ENCODE data around the gene ARMH2.
"Not testable (repeated sequence)": the region's sequence is repeated elsewhere in the genome, so short reads cannot be mapped to it uniquely, and the experiment has no call there.

ARMH2 gene

GRCh38 chr6:24780206-24780605, 18.5 kb downstream of the ARMH2 start:
- H3K27me3 ChIP-seq (ENCODE audit: control insufficient read depth, insufficient read depth, low read length) = no peaks in the 10 kb centered on the region
- no peak overlapping the region for H3K4me3 ChIP-seq (ENCODE audit: low read length)
- WGBS (ENCODE audit: insufficient coverage, insufficient read length) = 100% methylated on average over 2 of the region's 4 CpGs
- no peak for DNase-seq (ENCODE audit: low read depth, low spot score)
- peaks cover 5% of the 10 kb centered on the region; the same call in 1 of the 2 replicates for H3K36me3 ChIP-seq (ENCODE audit: control insufficient read depth, insufficient read depth, low read length)
- no peak overlapping the region for H3K27ac ChIP-seq (ENCODE audit: low read length)
- H3K4me1 ChIP-seq (ENCODE audit: control insufficient read depth, insufficient read depth, low read length) = peaks cover 3% of the 10 kb centered on the region; the same call in 1 of the 2 replicates
- H3K9me3 ChIP-seq (ENCODE audit: control insufficient read depth, insufficient read depth, low read length) = no peaks in the 10 kb centered on the region

GRCh38 chr6:24779416-24780016, 19.2 kb downstream of the ARMH2 start:
- Histone ChIP-seq H3K4me3 (ENCODE audit: low read length) (no peak overlapping the region), H3K4me1 (ENCODE audit: control insufficient read depth, insufficient read depth, low read length) (peaks cover 3% of the 10 kb centered on the region; the same call in 1 of the 2 replicates), H3K36me3 (ENCODE audit: control insufficient read depth, insufficient read depth, low read length) (peaks cover 5% of the 10 kb centered on the region; the same call in 1 of the 2 replicates), H3K27ac (ENCODE audit: low read length) (no peak overlapping the region), H3K27me3 (ENCODE audit: control insufficient read depth, insufficient read depth, low read length) (no peaks in the 10 kb centered on the region), H3K9me3 (ENCODE audit: control insufficient read depth, insufficient read depth, low read length) (no peaks in the 10 kb centered on the region)
- DNase-seq (ENCODE audit: low read depth, low spot score) = no peak
- no CpG with 5 or more reads among the region's 3 CpGs for WGBS (ENCODE audit: insufficient coverage, insufficient read length)

GRCh38 chr6:24778878-24779277, 19.8 kb downstream of the ARMH2 start:
- peaks cover 5% of the 10 kb centered on the region; the same call in 1 of the 2 replicates for H3K36me3 ChIP-seq (ENCODE audit: control insufficient read depth, insufficient read depth, low read length)
- H3K9me3 ChIP-seq (ENCODE audit: control insufficient read depth, insufficient read depth, low read length) = no peaks in the 10 kb centered on the region
- peaks cover 3% of the 10 kb centered on the region; the same call in 1 of the 2 replicates for H3K4me1 ChIP-seq (ENCODE audit: control insufficient read depth, insufficient read depth, low read length)
- H3K27ac ChIP-seq (ENCODE audit: low read length) = no peak overlapping the region
- H3K4me3 ChIP-seq (ENCODE audit: low read length) = no peak overlapping the region
- H3K27me3 ChIP-seq (ENCODE audit: control insufficient read depth, insufficient read depth, low read length) = no peaks in the 10 kb centered on the region
- no peak for DNase-seq (ENCODE audit: low read depth, low spot score)

- Histone ChIP-seq H3K36me3 (ENCODE audit: control insufficient read depth, insufficient read depth, low read length) (peaks cover 5% of the 10 kb centered on the region; the same call in 1 of the 2 replicates), H3K4me1 (ENCODE audit: control insufficient read depth, insufficient read depth, low read length) (peaks cover 3% of the 10 kb centered on the region; the same call in 1 of the 2 replicates), H3K27me3 (ENCODE audit: control insufficient read depth, insufficient read depth, low read length) (no peaks in the 10 kb centered on the region), H3K9me3 (ENCODE audit: control insufficient read depth, insufficient read depth, low read length) (no peaks in the 10 kb centered on the region), H3K4me3 (ENCODE audit: low read length) (no peak overlapping the region), H3K27ac (ENCODE audit: low read length) (no peak overlapping the region)
- no CpG with 5 or more reads among the region's 1 CpG for WGBS (ENCODE audit: insufficient coverage, insufficient read length)
- DNase-seq (ENCODE audit: low read depth, low spot score) = no peak
Observed at GRCh38 chr6:24778121-24778520, 20.6 kb downstream of the ARMH2 start.

- Histone ChIP-seq H3K27me3 (ENCODE audit: control insufficient read depth, insufficient read depth, low read length) (no peaks in the 10 kb centered on the region), H3K4me3 (ENCODE audit: low read length) (no peak overlapping the region), H3K36me3 (ENCODE audit: control insufficient read depth, insufficient read depth, low read length) (peaks cover 5% of the 10 kb centered on the region; the same call in 1 of the 2 replicates), H3K9me3 (ENCODE audit: control insufficient read depth, insufficient read depth, low read length) (no peaks in the 10 kb centered on the region), H3K27ac (ENCODE audit: low read length) (no peak overlapping the region), H3K4me1 (ENCODE audit: control insufficient read depth, insufficient read depth, low read length) (peaks cover 3% of the 10 kb centered on the region; the same call in 1 of the 2 replicates)
- WGBS (ENCODE audit: insufficient coverage, insufficient read length) = no CpG with 5 or more reads among the region's 1 CpG
- no peak for DNase-seq (ENCODE audit: low read depth, low spot score)
Observed at GRCh38 chr6:24777227-24777626, 21.5 kb downstream of the ARMH2 start.

DNA sequence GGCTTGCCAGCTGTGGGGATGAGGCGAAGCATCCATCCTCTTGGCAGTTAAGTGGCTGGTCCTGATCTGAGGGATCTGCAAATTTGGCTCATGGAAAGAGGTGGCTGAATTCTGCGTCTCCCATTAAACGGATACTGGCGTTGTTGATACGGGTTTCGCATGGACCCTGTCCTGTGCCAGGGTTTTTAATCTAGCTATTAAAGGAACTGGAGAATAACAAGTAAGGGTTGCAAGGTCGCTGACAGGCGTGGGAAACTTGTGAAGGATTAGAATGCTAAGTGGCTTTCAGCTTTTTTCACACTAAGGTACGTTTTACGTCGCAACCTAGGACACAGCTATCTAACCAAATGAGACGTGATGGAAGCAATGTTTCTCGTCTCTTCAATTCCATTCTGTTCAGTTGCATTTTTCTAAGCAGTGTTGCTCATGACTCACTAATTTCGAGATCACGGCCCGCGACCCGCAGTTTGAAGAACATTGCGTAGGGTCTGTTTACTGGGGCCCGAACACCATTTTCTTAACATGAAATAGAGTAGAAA, 23.1 kb downstream of the ARMH2 start:
- H3K9me3 ChIP-seq (ENCODE audit: control insufficient read depth, insufficient read depth, low read length) = no peaks in the 10 kb centered on the region
- H3K4me1 ChIP-seq (ENCODE audit: control insufficient read depth, insufficient read depth, low read length) = peaks cover 3% of the 10 kb centered on the region; the same call in 1 of the 2 replicates
- WGBS (ENCODE audit: insufficient coverage, insufficient read length) = no CpG with 5 or more reads among the region's 20 CpGs
- peaks cover 2% of the 10 kb centered on the region; the same call in 1 of the 2 replicates for H3K36me3 ChIP-seq (ENCODE audit: control insufficient read depth, insufficient read depth, low read length)
- DNase-seq (ENCODE audit: low read depth, low spot score) = no peak
- no peak overlapping the region for H3K27ac ChIP-seq (ENCODE audit: low read length)
- no peaks in the 10 kb centered on the region for H3K27me3 ChIP-seq (ENCODE audit: control insufficient read depth, insufficient read depth, low read length)
- H3K4me3 ChIP-seq (ENCODE audit: low read length) = peak overlapping the region; percentile 80; the same call in 1 of the 2 replicates

DNA sequence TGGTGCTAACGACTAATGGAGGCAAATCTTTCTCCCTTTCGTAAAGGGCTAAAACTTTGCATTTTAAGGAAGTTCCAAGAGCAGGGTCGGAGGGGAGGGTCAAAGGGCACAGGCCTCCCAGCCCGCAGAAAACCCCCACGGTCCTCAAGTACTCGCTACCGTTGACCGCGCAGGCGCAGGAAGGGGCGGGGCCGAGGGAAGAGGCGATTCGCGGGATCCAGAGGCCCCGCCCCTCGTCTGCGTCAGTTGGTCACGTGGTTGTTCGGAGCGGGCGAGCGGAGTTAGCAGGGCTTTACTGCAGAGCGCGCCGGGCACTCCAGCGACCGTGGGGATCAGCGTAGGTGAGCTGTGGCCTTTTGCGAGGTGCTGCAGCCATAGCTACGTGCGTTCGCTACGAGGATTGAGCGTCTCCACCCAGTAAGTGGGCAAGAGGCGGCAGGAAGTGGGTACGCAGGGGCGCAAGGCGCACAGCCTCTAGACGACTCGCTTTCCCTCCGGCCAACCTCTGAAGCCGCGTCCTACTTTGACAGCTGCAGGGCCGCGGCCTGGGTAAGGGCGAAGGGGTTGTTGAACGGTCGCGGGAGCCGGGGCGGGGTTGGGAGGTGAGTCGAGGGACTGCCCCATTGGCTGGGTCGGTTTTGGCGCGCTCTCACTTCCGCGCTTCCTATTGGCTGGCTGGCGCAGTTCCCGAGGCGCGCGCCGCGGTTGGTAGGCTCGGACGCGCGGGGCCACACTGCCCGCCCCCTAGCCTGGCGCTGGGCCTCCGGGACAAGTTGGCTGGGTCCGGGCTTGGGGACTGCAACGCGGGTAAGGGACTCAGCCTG, 23.8 kb downstream of the ARMH2 start, which contains the start of gene GMNN:
TSS of gene GMNN (plus strand) at position 242 of the 824 bp plus-strand sequence. CDS start 2,310 bp downstream, outside the sequence.
- WGBS (ENCODE audit: insufficient coverage, insufficient read length) = no CpG with 5 or more reads among the region's 75 CpGs
- H3K4me3 ChIP-seq (ENCODE audit: low read length) = peak within 1 kb of the TSS; percentile 80
- peak; percentile 88 for DNase-seq (ENCODE audit: low read depth, low spot score)

GRCh38 chr6:24768361-24768760, 30.4 kb downstream of the ARMH2 start:
- Histone ChIP-seq H3K36me3 (ENCODE audit: control insufficient read depth, insufficient read depth, low read length) (no peaks in the 10 kb centered on the region), H3K27me3 (ENCODE audit: control insufficient read depth, insufficient read depth, low read length) (0 out of 2 replicates have a peak, but pooled peaks cover 1% of the 10 kb centered on the region), H3K27ac (ENCODE audit: low read length) (no peak overlapping the region), H3K4me3 (ENCODE audit: low read length) (no peak overlapping the region), H3K4me1 (ENCODE audit: control insufficient read depth, insufficient read depth, low read length) (no peaks in the 10 kb centered on the region), H3K9me3 (ENCODE audit: control insufficient read depth, insufficient read depth, low read length) (no peaks in the 10 kb centered on the region)
- no peak for DNase-seq (ENCODE audit: low read depth, low spot score)
- WGBS (ENCODE audit: insufficient coverage, insufficient read length) = no CpG with 5 or more reads among the region's 5 CpGs

More for the DNA sequence above, 23.8 kb downstream of the ARMH2 start, which contains the start of gene GMNN:
- Histone ChIP-seq H3K36me3 (ENCODE audit: control insufficient read depth, insufficient read depth, low read length) (peaks cover 2% of the 10 kb centered on the region; the same call in 1 of the 2 replicates), H3K9me3 (ENCODE audit: control insufficient read depth, insufficient read depth, low read length) (no peaks in the 10 kb centered on the region), H3K27ac (ENCODE audit: low read length) (no peak within 1 kb of the TSS), H3K4me1 (ENCODE audit: control insufficient read depth, insufficient read depth, low read length) (peaks cover 3% of the 10 kb centered on the region; the same call in 1 of the 2 replicates), H3K27me3 (ENCODE audit: control insufficient read depth, insufficient read depth, low read length) (no peaks in the 10 kb centered on the region)

- H3K27ac ChIP-seq (ENCODE audit: low read length) = no peak overlapping the region
- no peaks in the 10 kb centered on the region for H3K36me3 ChIP-seq (ENCODE audit: control insufficient read depth, insufficient read depth, low read length)
- 100% methylated on average over 1 of the region's 9 CpGs for WGBS (ENCODE audit: insufficient coverage, insufficient read length)
- no peaks in the 10 kb centered on the region for H3K9me3 ChIP-seq (ENCODE audit: control insufficient read depth, insufficient read depth, low read length)
- H3K4me3 ChIP-seq (ENCODE audit: low read length) = no peak overlapping the region
- H3K27me3 ChIP-seq (ENCODE audit: control insufficient read depth, insufficient read depth, low read length) = 0 out of 2 replicates have a peak, but pooled peaks cover 1% of the 10 kb centered on the region
- no peak for DNase-seq (ENCODE audit: low read depth, low spot score)
- H3K4me1 ChIP-seq (ENCODE audit: control insufficient read depth, insufficient read depth, low read length) = no peaks in the 10 kb centered on the region
Observed at GRCh38 chr6:24766680-24767462, 31.8 kb downstream of the ARMH2 start.

DNA sequence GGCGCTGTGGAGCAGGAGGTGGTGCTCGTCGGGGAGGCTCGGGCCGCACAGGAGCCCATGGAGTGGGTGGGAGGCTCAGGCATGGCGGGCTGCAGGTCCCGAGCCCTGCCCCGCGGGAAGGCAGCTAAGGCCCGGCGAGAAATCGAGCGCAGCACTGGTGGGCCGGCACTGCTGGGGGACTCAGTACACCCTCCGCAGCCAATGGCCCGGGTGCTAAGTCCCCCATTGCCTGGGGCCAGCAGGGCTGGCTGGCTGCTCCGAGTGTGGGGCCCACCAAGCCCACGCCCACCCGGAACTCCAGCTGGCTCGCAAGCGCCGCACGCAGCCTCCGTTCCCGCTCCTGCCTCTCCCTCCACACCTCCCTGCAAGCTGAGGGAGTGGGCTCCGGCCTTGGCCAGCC, 32.7 kb downstream of the ARMH2 start:
- WGBS (ENCODE audit: insufficient coverage, insufficient read length) = no CpG with 5 or more reads among the region's 26 CpGs

More for the DNA sequence above, 32.7 kb downstream of the ARMH2 start:
- not testable (repeated sequence) for H3K4me1 ChIP-seq (ENCODE audit: control insufficient read depth, insufficient read depth, low read length); H3K27ac ChIP-seq (ENCODE audit: low read length); H3K4me3 ChIP-seq (ENCODE audit: low read length); DNase-seq (ENCODE audit: low read depth, low spot score); H3K36me3 ChIP-seq (ENCODE audit: control insufficient read depth, insufficient read depth, low read length); H3K27me3 ChIP-seq (ENCODE audit: control insufficient read depth, insufficient read depth, low read length); H3K9me3 ChIP-seq (ENCODE audit: control insufficient read depth, insufficient read depth, low read length)
